Activated gamma-delta T cell treated with anti-CD3 and anti-CD28 coated beads, Interleukin-2, amount 50 U/mL, for 16 hours (primary cell): ENCODE measurements around the gene RNU7-1.

Source experiments
- DNase-seq: peaks from one replicate; pipeline ENCODE4 v3.0.0-alpha.2; 2020; ENCODE audit warnings: low read depth

Gene RNU7-1

DNA sequence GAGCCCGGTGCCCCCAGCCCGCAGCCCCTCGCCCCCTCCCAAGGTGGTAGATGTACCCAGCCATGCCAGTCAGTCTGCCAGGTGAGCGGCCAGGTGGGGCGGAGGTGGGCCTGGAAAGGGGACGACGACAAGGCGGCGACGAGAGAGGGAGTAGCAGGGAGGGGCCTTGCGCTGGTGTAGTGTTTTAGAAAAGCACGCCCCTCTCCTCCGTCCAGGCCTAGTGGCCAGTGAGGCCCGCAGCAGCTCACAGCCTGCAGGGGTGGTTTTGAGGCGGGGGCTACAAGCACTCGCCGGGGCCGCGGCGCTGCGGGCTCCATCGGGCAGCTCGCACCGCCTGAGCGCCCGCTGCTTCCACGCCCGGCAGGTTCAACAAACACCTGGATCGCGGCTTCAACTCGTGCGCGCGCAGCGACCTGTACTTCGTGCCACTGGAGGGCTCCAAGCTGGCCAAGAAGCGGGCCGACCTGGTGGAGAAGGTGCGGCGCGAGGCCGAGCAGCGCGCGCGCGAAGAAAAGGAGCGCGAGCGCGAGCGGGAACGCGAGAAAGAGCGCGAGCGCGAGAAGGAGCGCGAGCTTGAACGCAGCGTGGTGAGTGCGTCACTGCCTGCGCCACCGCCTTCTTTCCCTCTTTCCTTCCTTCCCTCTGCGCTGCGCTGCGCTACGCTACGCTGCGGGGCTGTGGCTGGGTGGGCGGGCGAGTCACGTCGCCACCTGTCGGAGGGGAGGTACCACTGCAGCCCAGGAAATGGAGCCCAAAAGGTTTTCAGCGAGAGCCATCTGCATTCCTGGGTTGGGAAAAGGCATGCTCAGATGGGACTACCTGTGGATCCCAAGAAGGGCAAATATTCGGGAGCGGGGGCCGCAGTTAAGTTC is 5.9 kb upstream of the RNU7-1 start:
- DNase-seq: peak; percentile 88

DNA sequence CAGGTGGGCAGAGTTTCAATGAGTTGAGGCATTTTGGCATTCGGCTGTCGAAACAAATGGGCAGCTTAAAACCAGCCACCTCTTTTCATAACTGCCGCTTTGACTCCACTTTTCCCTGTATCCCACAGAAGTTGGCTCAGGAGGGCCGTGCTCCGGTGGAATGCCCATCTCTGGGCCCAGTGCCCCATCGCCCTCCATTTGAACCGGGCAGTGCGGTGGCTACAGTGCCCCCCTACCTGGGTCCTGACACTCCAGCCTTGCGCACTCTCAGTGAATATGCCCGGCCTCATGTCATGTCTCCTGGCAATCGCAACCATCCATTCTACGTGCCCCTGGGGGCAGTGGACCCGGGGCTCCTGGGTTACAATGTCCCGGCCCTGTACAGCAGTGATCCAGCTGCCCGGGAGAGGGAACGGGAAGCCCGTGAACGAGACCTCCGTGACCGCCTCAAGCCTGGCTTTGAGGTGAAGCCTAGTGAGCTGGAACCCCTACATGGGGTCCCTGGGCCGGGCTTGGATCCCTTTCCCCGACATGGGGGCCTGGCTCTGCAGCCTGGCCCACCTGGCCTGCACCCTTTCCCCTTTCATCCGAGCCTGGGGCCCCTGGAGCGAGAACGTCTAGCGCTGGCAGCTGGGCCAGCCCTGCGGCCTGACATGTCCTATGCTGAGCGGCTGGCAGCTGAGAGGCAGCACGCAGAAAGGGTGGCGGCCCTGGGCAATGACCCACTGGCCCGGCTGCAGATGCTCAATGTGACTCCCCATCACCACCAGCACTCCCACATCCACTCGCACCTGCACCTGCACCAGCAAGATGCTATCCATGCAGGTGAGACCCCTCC is 5.0 kb upstream of the RNU7-1 start:
- no peak for DNase-seq

DNA sequence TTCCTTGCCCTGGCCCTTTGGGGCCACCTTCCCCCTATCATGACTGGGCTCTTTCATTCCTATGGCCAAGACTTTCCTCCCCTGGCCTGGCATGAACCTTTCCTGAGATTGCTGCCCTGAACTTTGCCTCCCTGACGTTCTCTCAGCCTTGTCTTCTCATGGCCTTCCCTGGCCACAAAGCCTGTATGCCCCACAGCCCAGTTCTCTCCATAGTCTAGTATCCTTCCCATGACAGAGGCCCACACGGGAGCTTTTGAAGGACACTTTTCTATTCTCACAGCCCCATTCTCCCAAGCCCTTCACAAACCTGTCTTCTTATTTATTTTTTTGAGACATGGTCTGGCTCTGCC is 4.5 kb upstream of the RNU7-1 start:
- no peak for DNase-seq

DNA sequence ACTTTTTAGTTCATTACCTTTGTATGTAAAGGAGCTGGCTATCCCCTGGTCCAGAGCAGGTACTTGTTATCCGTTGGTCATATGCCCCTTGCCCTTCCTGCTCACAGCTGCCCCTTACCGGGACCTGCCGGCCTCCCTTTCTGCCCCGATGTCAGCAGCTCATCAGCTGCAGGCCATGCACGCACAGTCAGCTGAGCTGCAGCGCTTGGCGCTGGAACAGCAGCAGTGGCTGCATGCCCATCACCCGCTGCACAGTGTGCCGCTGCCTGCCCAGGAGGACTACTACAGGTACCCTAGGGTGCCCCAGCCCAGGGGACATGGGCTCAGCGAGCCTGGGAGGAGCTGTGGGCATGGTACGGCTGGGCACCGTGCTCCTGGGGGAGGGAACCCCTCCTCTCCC is 2.3 kb upstream of the RNU7-1 start:
- no peak for DNase-seq

DNA sequence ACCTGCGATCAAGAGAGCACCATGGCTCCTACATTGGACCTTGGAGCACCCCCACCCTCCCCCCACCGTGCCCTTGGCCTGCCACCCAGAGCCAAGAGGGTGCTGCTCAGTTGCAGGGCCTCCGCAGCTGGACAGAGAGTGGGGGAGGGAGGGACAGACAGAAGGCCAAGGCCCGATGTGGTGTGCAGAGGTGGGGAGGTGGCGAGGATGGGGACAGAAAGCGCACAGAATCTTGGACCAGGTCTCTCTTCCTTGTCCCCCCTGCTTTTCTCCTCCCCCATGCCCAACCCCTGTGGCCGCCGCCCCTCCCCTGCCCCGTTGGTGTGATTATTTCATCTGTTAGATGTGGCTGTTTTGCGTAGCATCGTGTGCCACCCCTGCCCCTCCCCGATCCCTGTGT is 1.8 kb upstream of the RNU7-1 start:
- DNase-seq: no peak

DNA sequence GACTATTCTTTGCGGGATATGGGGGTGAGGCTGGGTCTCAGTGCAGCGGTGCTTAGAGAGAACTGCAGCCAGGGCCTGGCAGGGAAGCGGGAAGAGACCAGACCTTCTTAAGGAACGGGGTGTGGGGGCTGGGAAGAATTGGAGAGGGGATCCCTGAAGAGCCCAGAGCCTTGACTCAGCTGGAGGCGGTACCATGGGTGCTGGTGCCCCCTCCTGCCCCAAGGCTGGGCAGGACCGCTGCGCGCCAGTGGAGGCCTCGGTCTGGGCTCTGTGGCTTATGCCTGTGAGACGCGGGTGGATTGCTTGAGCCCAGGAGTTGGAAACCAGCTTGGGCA is 1.3 kb upstream of the RNU7-1 start:
- DNase-seq: no peak

DNA sequence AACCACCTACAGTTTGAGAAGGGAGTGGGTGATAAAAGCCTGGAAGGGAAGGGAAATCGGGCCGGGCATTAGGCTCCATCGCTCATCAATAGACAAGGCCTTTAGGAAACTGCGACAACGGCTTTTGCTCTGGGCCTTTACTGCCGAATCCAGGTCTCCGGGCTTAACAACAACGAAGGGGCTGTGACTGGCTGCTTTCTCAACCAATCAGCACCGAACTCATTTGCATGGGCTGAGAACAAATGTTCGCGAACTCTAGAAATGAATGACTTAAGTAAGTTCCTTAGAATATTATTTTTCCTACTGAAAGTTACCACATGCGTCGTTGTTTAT is 261 bp upstream of the RNU7-1 start:
- DNase-seq: peak; percentile 63

DNA sequence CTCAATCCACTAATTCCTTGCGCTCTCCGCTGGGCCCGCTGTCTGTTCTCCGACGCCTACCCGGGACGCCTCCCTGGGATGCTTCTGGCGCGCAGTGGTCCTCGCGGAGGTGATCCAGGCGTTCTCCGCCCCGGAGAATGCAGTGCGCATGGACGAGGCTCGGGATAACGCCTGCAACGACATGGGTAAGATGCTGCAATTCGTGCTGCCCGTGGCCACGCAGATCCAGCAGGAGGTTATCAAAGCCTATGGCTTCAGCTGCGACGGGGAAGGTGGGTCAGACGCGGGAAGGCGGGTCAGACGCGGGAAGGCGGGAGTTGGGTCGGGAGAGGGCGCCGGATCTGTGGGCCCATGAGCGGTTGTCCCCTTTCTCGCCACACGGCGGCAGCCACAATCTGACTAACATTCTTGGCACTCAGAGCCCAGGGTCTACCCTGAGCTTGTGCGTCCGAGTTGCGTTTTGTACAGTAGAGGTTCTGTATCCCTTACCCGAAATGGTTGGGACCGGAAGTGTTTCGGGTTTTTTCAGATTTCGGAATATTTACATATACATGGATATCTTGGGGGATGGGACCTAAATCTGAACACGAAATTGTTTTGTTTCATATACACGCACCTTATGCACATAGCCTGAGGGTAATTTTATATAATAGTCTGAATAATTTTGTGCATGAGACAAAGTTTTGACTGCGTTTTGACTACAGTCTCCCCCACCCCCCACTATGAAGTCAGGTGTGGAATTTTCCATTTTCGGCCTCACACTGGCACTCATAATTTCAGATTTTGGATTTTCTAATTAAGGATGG is 968 bp downstream of the RNU7-1 start:
- DNase-seq: peak; percentile 76

DNA sequence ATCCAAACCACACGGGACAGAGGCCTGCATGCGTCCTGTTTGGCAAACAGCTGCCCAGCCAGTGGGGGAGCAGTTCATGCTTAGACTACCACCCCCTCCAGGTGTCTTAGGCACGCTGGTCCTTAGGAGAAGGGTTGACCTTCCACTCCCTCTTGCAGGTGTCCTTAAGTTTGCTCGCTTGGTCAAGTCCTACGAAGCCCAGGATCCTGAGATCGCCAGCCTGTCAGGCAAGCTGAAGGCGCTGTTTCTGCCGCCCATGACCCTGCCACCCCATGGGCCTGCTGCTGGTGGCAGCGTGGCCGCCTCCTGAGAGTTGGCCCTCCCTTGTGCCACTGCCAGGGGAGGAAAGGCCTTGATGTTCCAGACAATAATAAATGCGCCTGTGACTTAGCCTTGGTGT is 2.0 kb downstream of the RNU7-1 start:
- no peak for DNase-seq

DNA sequence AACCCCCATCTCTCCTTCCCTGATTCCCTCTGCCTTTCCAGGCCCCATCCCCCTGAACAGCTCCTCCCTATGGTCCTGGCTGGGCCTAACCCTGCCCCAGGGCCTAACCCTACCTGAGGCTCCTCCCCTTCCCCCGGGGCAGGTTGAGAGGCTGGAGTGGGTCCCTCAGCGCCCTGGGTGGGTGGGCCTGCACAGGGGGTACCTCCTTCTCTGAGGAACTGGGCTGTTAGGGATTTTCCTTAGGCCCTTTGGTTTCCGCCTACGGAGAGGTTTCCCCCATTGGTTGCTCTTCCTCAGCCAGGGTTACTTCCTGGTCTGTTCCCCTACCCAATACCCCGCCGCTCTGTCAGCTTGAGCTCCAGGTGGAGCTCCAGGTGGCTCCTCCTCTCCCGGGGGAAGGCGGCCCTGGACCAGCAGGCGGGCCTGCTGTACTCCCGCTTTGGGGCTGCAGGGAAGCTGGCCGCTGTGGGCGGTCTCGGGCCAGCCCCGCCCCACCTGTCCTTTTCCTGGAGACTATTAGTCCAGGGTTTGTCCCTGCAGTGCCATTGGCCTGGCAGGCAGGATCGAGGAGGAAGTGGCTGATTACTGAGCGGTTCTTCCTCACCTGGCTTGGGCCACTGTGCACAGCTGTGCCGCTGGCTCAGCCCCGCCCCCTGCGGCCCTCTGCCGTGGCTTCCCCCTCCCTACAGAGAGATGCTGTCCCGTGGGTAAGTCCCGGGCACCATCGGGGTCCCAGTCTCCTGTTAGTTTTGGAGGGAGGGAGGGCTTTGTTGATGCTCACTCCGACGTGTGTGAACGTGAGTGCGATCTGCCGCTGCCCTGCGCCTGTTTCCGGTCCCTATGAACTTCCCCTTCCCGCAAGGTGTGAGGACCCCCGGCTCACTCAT is 2.7 kb downstream of the RNU7-1 start:
- DNase-seq: no peak

DNA sequence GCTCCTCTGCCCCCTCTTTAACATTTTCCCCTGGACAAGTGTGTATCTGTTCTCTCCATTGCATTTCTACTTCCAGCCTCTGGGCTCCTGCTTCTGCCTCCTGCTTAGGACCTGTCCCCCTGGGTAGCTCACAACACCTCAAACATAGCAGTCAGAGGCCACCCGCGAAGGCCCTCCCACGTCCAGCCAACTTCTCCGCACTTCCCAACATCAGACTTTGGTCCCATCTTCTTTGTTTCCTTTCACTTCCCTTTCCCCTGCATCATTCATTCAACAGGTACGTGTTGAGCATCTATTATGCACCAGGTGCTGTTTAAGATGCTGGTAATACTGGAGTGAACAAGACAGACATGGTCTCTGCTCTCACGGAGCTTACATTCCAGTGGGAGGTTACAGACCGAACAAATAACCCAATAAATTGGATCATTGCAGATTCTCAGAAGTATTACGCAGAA is 3.3 kb downstream of the RNU7-1 start:
- DNase-seq: no peak

DNA sequence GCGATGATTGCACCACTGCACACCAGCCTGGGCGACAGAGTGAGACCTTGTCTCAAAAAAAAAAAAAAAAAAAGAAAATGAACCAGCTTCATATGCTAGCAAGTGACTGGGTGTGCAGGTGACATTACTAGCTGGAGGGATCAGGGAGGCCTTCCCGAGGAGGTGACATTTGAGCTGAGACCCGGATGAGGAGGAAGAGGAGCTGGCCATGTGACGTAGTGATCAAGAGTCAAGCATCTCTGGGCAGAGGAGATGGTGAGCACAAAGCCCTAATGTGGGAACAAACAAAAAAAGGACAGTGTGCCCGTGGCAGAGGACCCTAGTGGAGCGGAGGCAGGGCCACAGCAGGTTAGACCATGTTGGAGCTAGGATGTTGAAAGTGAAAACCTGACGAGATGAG is 4.0 kb downstream of the RNU7-1 start:
- no peak for DNase-seq

DNA sequence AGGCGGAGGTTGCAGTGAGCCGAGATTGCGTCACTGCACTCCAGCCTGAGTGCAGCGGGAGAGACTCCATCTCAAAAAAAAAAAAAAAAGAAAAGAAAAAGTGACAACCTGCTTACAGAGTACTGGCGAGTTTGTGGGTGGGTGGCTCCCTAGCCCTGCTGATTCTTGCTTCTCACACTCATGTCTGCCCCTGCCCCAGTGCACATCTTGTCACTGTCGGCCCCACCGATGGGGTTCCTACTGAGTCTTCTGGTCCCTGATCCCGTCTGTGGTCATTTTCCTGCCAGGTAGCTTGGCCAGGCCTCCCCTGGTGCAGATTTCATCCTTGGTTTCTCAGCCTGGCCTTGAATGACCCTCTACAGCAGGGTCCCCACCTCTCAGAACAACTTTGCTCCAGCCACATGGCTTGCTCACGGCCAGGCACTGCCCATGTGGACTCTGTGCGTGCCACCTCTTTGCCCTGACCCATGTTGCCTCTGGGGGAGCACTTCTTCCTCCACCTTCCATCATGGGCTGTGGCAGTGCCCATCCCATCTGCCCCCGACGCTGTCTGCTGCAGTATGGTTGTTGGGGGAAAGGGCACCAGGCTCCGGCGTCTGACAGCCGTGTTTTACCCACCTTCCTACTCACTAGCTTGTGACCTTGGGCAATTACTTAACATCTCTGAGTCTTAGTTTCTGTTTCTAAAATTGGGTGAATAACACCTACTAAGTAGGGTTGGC is 5.4 kb downstream of the RNU7-1 start:
- no peak for DNase-seq

DNA sequence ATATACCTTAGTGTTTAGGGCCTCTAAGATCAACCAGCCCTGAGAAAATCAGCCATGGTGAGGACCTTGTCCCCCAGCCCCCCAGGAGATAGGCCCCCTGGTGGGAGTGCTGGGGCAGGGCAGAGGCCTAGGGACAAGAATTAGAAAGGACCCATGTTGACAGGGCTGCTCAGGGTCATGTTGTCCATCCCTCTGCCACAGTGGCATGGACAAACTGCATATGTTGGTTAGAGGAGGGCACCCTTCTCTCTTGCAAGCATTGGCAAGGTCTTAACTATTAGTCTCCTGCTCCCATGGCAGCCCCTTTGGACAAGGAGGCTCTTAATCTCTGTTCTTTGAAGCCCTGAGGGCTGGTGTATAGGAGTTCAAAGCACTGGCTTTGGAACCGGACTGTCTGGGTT is 6.8 kb downstream of the RNU7-1 start:
- DNase-seq: no peak

DNA sequence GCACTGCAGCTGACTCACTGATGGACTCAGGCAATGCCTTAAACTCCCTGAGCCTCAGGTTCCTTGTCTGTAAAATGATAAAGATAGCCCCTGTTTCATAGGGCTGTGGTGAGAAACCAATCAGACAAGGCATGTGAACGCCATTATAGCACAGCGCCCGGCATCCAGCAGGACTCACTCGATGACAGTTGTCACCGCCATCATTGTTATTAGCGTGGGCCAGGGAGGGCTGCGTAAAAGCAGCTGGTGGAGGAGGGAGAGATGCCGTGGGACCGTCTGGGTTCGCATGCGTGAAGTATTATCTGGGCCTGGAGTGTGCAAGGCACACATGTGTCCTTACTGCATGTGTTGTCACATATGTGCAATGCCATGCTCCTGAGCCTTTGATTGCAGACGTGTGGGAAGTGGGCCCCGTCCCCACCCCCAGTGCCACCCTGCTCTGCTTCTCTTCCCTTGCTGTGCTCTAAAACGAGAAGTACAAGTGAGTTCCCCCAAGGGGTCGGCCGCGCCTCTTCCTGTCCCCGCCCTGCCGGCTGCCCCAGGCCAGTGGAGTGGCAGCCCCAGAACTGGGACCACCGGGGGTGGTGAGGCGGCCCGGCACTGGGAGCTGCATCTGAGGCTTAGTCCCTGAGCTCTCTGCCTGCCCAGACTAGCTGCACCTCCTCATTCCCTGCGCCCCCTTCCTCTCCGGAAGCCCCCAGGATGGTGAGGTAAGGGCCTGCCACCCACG is 7.4 kb downstream of the RNU7-1 start, which contains the start of gene PTPN6:
Gene PTPN6 (plus strand): TSS at position 546 of the 730 bp plus-strand sequence. CDS start 157 bp downstream, at position 703.
- no peak for DNase-seq

DNA sequence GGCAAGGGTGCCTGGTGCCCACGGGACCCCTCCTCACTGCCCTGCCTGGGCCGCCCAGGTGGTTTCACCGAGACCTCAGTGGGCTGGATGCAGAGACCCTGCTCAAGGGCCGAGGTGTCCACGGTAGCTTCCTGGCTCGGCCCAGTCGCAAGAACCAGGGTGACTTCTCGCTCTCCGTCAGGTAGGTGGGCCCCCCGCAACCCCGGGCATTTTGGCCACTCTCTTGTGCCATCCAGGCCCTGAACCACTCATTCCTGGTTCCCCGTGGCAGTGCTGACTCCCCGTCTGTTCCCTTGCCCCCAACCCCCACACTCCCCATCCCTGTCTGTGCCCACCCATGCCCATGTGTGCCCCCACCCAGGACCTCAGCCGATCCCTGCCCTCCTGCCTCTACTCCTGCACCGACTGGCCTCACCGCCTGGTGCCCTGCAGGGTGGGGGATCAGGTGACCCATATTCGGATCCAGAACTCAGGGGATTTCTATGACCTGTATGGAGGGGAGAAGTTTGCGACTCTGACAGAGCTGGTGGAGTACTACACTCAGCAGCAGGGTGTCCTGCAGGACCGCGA is 8.0 kb downstream of the RNU7-1 start:
- DNase-seq: no peak

DNA sequence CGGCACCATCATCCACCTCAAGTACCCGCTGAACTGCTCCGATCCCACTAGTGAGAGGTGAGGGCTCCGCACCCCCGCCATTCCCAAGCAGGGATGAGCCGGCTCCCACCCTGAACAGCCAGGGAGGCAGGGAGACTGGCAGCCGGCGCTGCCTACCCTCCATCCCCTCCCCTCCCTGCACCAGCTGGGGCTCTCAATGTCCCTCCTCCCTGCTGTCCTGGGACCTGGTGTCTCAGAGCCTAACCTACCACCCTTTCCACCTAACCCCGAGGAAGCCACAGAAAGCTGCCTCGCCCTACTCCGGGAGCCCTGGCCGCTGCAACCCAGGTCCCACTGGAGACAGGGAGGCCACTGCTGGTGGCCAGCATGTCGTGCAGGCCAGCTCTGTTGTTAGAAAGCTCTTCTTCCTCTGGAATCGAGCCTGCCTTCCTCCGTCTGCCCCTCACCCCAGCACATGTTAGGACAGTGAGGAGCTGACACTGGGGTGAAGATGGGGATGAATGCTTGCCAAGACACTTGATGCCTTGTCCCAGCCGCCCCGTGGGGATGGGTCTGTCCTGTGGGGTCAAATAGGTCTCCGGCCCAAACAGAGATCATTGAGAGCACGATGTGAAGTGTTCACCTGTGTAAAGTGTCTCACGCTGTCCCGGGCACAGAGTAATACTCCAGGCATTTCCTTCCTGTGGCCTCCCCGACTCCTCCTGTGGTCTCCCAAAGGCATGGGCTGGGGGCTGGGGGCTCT is 8.7 kb downstream of the RNU7-1 start:
- no peak for DNase-seq

DNA sequence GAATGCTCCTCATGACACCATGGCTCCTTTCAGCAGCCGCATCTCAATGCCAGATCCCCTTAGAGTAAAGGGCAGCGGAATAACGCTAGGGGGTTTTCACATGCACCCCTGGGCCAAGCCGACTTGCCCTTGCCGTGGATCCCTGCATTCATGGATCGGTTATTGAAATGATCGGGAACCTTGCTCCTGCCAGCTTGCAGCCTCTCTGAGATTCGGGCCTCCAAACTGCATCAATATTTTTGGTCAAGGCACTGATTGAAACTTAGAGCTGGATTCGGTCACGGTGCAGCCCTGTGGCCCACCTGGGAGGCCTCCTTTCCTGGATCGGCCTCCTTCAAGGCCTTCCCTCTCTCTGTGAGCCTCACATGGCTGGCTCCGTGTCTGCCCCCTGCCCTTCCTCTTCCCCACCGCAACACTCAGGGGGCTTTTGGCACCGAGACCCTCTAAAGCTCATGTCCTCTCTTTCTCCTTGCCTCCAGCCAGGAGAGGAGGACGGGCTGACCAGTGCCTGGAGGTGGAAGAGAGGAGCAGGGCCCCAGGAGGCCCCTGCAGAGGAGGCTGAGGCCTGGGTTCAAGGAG is 9.3 kb downstream of the RNU7-1 start:
- no peak for DNase-seq
